Measurements from ENCODE around the gene ITGB5. TPM values are rescaled to one million over a fixed set of nuclear protein-coding genes. Genes with fewer than 3 reads are reported as not detected.
A peak's percentile ranks its signal among the peaks of the same experiment; 100 is the strongest.

Gene ITGB5
- 260 and 476 TPM in 2 replicates for polyA plus RNA-seq (2011; rRNA removed)
- polyA plus RNA-seq (2012; cell fraction: cytosol; rRNA removed): 393 and 412 TPM in 2 replicates
- polyA plus RNA-seq (2012; cell fraction: nucleus; rRNA removed): 508 and 526 TPM in 2 replicates
- polyA plus RNA-seq (2017; fragmentation: RNase III; extraction: RNeasy Plus Mini Kit Qiagen cat#74134 plus additional on column Dnase treatment): 174 to 209 TPM (median 201 TPM) in 3 replicates
- polyA minus RNA-seq (2011; rRNA and poly(A)+ RNA removed): 629 and 645 TPM in 2 replicates

GRCh38 chr3:124887177-124887931, at the start of gene ITGB5:
ITGB5 (minus strand) TSS chr3:124887365; CDS start chr3:124887000, 365 bp downstream.
- peak within 1 kb of the TSS; percentile 90 for H3K4me2 ChIP-seq
- no peaks in the 10 kb centered on the region for H3K9me3 ChIP-seq
- no peak for FAIRE-seq
- ChIA-PET CTCF (interaction anchor here (0.5 to 6.0 kb wide), 8 partner anchors 8 to 127 kb away, joined by 3 to 72 read pairs (median 5); no protein-coding TSS in a partner anchor), POLR2A (interaction anchor here (0.8 to 2.8 kb wide), 18 partner anchors 8 to 128 kb away, joined by 3 to 22 read pairs (median 8); no protein-coding TSS in a partner anchor)
- DNase-seq (ENCODE audit: low read depth in 1 of 2, low spot score in 1 of 2): peak; percentile 53 to 88
- ATAC-seq: peak; percentile 84 to 89
- 5% methylated on average over 66 of the region's 78 CpGs for WGBS (ENCODE audit: missing lambda C conversion rate)
- peaks cover 41% of the 10 kb centered on the region for H3K4me1 ChIP-seq
- H3K4me3 ChIP-seq: peak within 1 kb of the TSS; percentile 60
- peak within 1 kb of the TSS; percentile 90 to 99 for H3K27ac ChIP-seq
- TF ChIP-seq PBX3 (IDR thresholded peaks at IDR 0.05) (no peak), CBX2 (IDR thresholded peaks at IDR 0.05; ENCODE audit: borderline replicate concordance, low read depth) (no peak), MYC (IDR thresholded peaks at IDR 0.05; ENCODE audit: borderline replicate concordance, low read length) (no peak), MAZ (IDR thresholded peaks at IDR 0.05; ENCODE audit: borderline replicate concordance, low read depth, low read length) (0 out of 2 replicates have a peak, but pooled peaks have one; percentile 53), GATA3 (IDR thresholded peaks at IDR 0.05; ENCODE audit: borderline replicate concordance) (peak; percentile 51; the same call in 1 of the 2 replicates), NR3C1 (IDR thresholded peaks at IDR 0.05) (no peak), BHLHE40 (IDR thresholded peaks at IDR 0.05; ENCODE audit: low read depth, low read length) (no peak), JUN (IDR thresholded peaks at IDR 0.05) (peak; percentile 52 to 70; a peak in 2 of 5 replicates), HOXA7 (CRISPR knock-in tag; IDR thresholded peaks at IDR 0.05) (peak; percentile 74), KDM5A (IDR thresholded peaks at IDR 0.05) (no peak), NPAS2 (CRISPR knock-in tag; IDR thresholded peaks at IDR 0.05; ENCODE audit: borderline replicate concordance) (no peak), ZC3H11A (IDR thresholded peaks at IDR 0.05) (no peak), RCOR1 (IDR thresholded peaks at IDR 0.05; ENCODE audit: low read depth, low read length) (no peak), E2F6 (IDR thresholded peaks at IDR 0.05; ENCODE audit: borderline replicate concordance, low read depth) (peak; percentile 65; the same call in 1 of the 2 replicates), MAX (IDR thresholded peaks at IDR 0.05) (peak; percentile 78), ZFP36 (IDR thresholded peaks at IDR 0.05; ENCODE audit: borderline replicate concordance, partially characterized antibody) (no peak), EHMT2 (IDR thresholded peaks at IDR 0.05; ENCODE audit: low read depth) (no peak), POLR2AphosphoS2 (conservative IDR thresholded peaks at IDR 0.05; ENCODE audit: low read length) (no peak), NFE2L2 (conservative IDR thresholded peaks at IDR 0.05; ENCODE audit: low read length) (no peak), EP300 (IDR thresholded peaks at IDR 0.05) (no peak), EHF (CRISPR knock-in tag; IDR thresholded peaks at IDR 0.05) (no peak), KDM1A (IDR thresholded peaks at IDR 0.05; ENCODE audit: low read depth) (no peak), HEYL (CRISPR knock-in tag; IDR thresholded peaks at IDR 0.05) (no peak), SREBF2 (IDR thresholded peaks at IDR 0.05) (no peak), JUNB (IDR thresholded peaks at IDR 0.05) (no peak), POLR2A (IDR thresholded peaks at IDR 0.05; ENCODE audit: low read length) (peak; percentile 68), USF2 (IDR thresholded peaks at IDR 0.05) (no peak), MAFK (IDR thresholded peaks at IDR 0.05; ENCODE audit: partially characterized antibody) (no peak), CHD2 (IDR thresholded peaks at IDR 0.05; ENCODE audit: low read length, partially characterized antibody) (no peak), CHD4 (IDR thresholded peaks at IDR 0.05; ENCODE audit: borderline replicate concordance) (no peak), TFCP2L1 (CRISPR knock-in tag; IDR thresholded peaks at IDR 0.05) (peak; percentile 64), ZNF302 (CRISPR knock-in tag; IDR thresholded peaks at IDR 0.05) (no peak), CBX8 (IDR thresholded peaks at IDR 0.05) (no peak), RNF2 (IDR thresholded peaks at IDR 0.05; ENCODE audit: borderline replicate concordance, low read depth) (no peak)
- TF ChIP-seq, protein P1, sequence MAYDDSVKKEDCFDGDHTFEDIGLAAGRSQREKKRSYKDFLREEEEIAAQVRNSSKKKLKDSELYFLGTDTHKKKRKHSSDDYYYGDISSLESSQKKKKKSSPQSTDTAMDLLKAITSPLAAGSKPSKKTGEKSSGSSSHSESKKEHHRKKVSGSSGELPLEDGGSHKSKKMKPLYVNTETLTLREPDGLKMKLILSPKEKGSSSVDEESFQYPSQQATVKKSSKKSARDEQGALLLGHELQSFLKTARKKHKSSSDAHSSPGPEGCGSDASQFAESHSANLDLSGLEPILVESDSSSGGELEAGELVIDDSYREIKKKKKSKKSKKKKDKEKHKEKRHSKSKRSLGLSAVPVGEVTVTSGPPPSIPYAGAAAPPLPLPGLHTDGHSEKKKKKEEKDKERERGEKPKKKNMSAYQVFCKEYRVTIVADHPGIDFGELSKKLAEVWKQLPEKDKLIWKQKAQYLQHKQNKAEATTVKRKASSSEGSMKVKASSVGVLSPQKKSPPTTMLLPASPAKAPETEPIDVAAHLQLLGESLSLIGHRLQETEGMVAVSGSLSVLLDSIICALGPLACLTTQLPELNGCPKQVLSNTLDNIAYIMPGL (CRISPR knock-in tag; IDR thresholded peaks at IDR 0.05; ENCODE audit: borderline replicate concordance): peak; percentile 76; the same call in 1 of the 2 replicates
- TF ChIP-seq, protein P2, sequence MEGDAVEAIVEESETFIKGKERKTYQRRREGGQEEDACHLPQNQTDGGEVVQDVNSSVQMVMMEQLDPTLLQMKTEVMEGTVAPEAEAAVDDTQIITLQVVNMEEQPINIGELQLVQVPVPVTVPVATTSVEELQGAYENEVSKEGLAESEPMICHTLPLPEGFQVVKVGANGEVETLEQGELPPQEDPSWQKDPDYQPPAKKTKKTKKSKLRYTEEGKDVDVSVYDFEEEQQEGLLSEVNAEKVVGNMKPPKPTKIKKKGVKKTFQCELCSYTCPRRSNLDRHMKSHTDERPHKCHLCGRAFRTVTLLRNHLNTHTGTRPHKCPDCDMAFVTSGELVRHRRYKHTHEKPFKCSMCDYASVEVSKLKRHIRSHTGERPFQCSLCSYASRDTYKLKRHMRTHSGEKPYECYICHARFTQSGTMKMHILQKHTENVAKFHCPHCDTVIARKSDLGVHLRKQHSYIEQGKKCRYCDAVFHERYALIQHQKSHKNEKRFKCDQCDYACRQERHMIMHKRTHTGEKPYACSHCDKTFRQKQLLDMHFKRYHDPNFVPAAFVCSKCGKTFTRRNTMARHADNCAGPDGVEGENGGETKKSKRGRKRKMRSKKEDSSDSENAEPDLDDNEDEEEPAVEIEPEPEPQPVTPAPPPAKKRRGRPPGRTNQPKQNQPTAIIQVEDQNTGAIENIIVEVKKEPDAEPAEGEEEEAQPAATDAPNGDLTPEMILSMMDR (IDR thresholded peaks at IDR 0.05): no peak
